RWPE2 (cell line): ENCODE results near the gene PROZ.
A peak's percentile ranks its signal among the peaks of the same experiment; 100 is the strongest.

ENCODE experiments used
- ATAC-seq: fragments of 200-7000 bp; cut with Tn5 transposase; 3 replicates; pipeline ENCODE4 v1.9.1; 2021; ENCODE audit warnings: low read depth
- DNase-seq: peaks from one replicate; pipeline ENCODE4 v3.0.0-alpha.2; 2020; ENCODE audit warnings: low spot score
- H3K27ac ChIP-seq: fragments of 450-650 bp; 2 replicates; pipeline ENCODE4 v1.5.1; 2017; ENCODE audit warnings: mild to moderate bottlenecking; ENCODE audit not compliant: poor library complexity, severe bottlenecking
- H3K27me3 ChIP-seq: fragments of 250-450 bp; sonication (Bioruptor Pico); 2 replicates; pipeline ENCODE4 v1.5.1; 2021; ENCODE audit warnings: mild to moderate bottlenecking, moderate library complexity; ENCODE audit not compliant: insufficient read depth, poor library complexity, severe bottlenecking
- H3K36me3 ChIP-seq: fragments of 250-450 bp; sonication (Bioruptor Pico); 2 replicates; pipeline ENCODE4 v1.5.1; 2020; ENCODE audit warnings: low read depth, mild to moderate bottlenecking, moderate library complexity
- H3K4me1 ChIP-seq: fragments of 250-450 bp; sonication (Bioruptor Pico); 2 replicates; pipeline ENCODE4 v1.5.1; 2021; ENCODE audit warnings: mild to moderate bottlenecking, moderate library complexity; ENCODE audit not compliant: insufficient read depth, poor library complexity, severe bottlenecking
- H3K4me3 ChIP-seq: fragments of 250-450 bp; sonication (Bioruptor Pico); 2 replicates; pipeline ENCODE4 v1.5.1; 2021; ENCODE audit warnings: mild to moderate bottlenecking, moderate library complexity; ENCODE audit not compliant: severe bottlenecking
- H3K9me3 ChIP-seq: fragments of 250-450 bp; sonication (Bioruptor Pico); 2 replicates; pipeline ENCODE4 v1.5.1; 2021; ENCODE audit warnings: mild to moderate bottlenecking, moderate library complexity; ENCODE audit not compliant: severe bottlenecking
- CTCF ChIP-seq: fragments of 450-650 bp; IDR thresholded peaks from one replicate; pipeline ENCODE4 v1.5.1; 2017; ENCODE audit warnings: mild to moderate bottlenecking, moderate library complexity; ENCODE audit not compliant: poor library complexity, severe bottlenecking

PROZ gene

GRCh38 chr13:113220141-113220598, 61.7 kb downstream of the PROZ start:
- ATAC-seq = no peak
- no peak for DNase-seq

GRCh38 chr13:113220877-113221276, 62.4 kb downstream of the PROZ start:
- peaks cover 12% of the 10 kb centered on the region for H3K4me1 ChIP-seq
- ATAC-seq (no peak), DNase-seq (no peak)
- TF ChIP-seq CTCF = peak; percentile 15
- no peaks in the 10 kb centered on the region for H3K27me3 ChIP-seq
- H3K27ac ChIP-seq = no peak overlapping the region
- H3K36me3 ChIP-seq = peaks cover 66% of the 10 kb centered on the region
- no peaks in the 10 kb centered on the region for H3K9me3 ChIP-seq
- no peak overlapping the region for H3K4me3 ChIP-seq

More at GRCh38 chr13:113220141-113220598, 61.7 kb downstream of the PROZ start:
- H3K4me1 ChIP-seq = peaks cover 12% of the 10 kb centered on the region
- H3K27me3 ChIP-seq = no peaks in the 10 kb centered on the region
- no peak overlapping the region for H3K4me3 ChIP-seq
- peaks cover 59% of the 10 kb centered on the region for H3K36me3 ChIP-seq
- no peaks in the 10 kb centered on the region for H3K9me3 ChIP-seq
- H3K27ac ChIP-seq = no peak overlapping the region
- TF ChIP-seq CTCF = no peak
